Measurements from ENCODE around the gene CCER1.
"Not testable (repeated sequence)": the region's sequence is repeated elsewhere in the genome, so short reads cannot be mapped to it uniquely, and the experiment has no call there.

Gene CCER1, protein sequence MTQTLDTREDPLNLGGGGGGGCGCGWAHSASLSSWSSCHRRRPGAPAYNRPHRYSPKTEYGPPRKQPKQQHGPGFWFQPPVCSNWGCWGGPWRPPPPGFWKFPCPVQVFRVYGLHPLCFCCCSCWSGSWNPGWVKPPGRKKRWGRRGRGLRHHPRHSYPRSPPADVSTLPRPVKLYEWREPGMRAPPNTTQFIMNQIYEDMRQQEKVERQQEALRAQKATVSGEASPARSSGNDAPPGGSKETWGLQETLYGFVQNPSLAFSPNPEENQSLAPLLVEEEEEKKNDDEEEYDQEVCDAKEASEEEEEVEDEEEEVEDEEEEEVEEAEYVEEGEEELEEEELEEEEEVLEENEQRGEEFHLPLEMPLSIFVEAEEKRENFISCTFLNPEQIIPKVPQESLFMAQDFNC

GRCh38 chr12:90954921-90955320, at the start of gene CCER1:
TSS of gene CCER1 (minus strand) at chr12:90955176. CDS start at chr12:90954742, 434 bp downstream.
- DNase-seq: no peak

- DNase-seq: no peak
Measured at GRCh38 chr12:91003737-91004136, 48.8 kb upstream of the CCER1 start.

GRCh38 chr12:91001306-91001705, 46.3 kb upstream of the CCER1 start:
- DNase-seq: peak; percentile 8

DNA sequence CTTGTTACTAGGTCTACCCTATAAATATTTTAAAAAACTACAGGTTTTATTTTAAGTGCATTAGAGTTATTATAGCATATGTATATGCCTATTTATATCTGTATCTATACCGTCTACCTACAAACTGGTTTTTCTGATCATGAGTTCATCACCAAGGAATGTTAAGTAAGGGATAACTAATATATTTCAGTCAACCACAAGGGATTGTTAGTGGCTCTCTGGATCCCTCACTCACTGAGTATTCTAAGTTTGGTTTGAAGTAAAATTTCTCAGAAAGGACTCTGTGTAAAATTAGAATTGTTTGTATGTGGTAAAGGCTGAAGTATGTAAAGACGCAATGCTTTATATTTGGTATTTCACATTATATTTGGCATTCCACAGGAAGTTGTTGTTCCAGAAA, 45.0 kb upstream of the CCER1 start:
- no peak for DNase-seq

DNA sequence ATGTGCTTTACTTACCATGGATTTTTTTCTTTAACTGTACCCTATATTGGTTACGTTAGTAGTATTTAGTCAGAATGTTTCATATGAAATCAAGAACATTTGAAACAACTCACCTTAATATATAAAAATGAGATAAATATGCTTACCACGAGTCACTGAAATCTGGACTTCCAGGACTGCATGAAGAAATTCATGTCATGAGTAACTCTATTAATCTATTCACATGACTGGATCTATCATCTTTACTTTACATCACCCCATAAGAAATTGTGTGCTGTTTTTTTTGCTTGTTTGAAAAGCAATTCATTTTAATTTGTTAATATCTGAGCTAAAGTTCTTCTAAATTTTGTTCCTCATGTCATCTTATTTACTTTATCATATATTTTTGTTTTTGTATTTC, 44.6 kb upstream of the CCER1 start:
- DNase-seq: no peak

GRCh38 chr12:90995010-90995409, 40.0 kb upstream of the CCER1 start:
- DNase-seq: no peak

GRCh38 chr12:90991952-90992465, 37.0 kb upstream of the CCER1 start:
- DNase-seq: no peak

GRCh38 chr12:90990611-90991010, 35.6 kb upstream of the CCER1 start:
- no peak for DNase-seq

DNA sequence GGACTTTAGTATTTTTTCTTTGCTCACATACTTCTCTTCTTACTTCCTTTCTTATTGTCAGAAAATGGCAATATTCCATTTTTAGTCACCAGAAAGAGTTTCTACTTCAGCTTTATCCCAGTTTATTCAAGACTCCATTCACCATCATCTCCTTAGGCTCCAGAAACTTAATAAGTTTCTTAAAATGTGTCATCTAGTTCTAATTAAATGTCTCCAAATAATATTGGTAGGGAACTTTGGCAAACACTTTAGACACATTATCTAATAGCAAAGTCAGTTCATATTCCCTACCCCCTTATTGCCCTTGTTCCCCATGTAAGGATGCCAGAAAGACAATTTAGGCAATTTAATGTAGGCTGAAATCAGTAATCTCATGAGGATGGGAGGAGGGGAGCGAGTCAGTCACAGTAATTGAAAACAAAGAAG, 34.7 kb upstream of the CCER1 start:
- DNase-seq: no peak

- DNase-seq: no peak
Measured at GRCh38 chr12:90987520-90987919, 32.5 kb upstream of the CCER1 start.

- no peak for DNase-seq
Measured at GRCh38 chr12:90987101-90987500, 32.1 kb upstream of the CCER1 start.

GRCh38 chr12:90985331-90985730, 30.4 kb upstream of the CCER1 start:
- not testable (repeated sequence) for DNase-seq

- DNase-seq: no peak
Measured at GRCh38 chr12:90984114-90984513, 29.1 kb upstream of the CCER1 start.

GRCh38 chr12:90982170-90982569, 27.2 kb upstream of the CCER1 start:
- DNase-seq: no peak

- no peak for DNase-seq
Measured at GRCh38 chr12:90979951-90980350, 25.0 kb upstream of the CCER1 start.

DNA sequence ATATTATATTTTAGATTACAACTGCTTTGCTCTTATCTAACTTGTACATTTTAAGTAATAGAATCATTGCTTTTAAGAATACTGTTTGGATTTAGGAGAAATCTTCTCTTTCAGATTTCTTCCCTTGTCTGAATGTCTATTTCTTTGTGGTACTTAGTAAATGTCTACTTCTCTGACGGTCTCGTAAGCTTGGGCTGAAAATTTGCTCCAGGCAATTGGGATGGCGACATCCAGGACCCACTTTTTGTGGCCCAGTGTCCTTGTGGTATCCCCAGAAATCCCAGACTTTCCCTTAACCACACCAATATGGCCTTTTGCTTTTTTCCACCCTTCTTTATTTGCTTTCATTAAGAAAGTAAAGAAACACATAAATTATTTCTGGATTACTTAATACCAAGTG, 24.0 kb upstream of the CCER1 start:
- no peak for DNase-seq

GRCh38 chr12:90978117-90978770, 23.3 kb upstream of the CCER1 start:
- DNase-seq: no peak

DNA sequence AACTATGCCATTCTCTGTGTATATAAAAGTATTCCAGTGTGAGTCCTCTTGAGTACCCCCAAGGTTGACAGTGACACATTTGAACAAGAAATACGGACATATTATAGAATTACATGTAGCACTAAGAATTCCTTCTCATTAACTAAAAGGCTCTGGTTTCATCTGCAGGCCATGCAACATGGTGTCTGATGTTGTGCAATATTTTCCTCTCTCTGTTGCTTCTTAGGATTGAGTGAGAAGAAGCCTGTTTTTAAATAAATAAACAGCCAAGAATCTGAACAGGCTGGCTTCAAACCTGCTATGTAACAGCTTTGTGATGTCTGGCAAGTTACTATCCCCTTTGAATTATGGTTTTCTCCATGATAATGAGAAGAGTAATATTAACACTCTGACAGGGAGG, 22.2 kb upstream of the CCER1 start:
- no peak for DNase-seq

- DNase-seq: no peak
Measured at GRCh38 chr12:90974286-90974685, 19.3 kb upstream of the CCER1 start.

GRCh38 chr12:90972226-90972625, 17.2 kb upstream of the CCER1 start:
- no peak for DNase-seq

GRCh38 chr12:90970911-90971310, 15.9 kb upstream of the CCER1 start:
- no peak for DNase-seq

- DNase-seq: no peak
Measured at GRCh38 chr12:90970471-90970870, 15.5 kb upstream of the CCER1 start.

- DNase-seq: no peak
Measured at GRCh38 chr12:90969851-90970250, 14.9 kb upstream of the CCER1 start.

- DNase-seq: no peak
Measured at GRCh38 chr12:90969346-90969745, 14.4 kb upstream of the CCER1 start.

Measured in SHP77 treated with DMSO at 0.1 percent for 48 hours (cell line).